ENCODE measurements around the gene SLC38A4.

DNA sequence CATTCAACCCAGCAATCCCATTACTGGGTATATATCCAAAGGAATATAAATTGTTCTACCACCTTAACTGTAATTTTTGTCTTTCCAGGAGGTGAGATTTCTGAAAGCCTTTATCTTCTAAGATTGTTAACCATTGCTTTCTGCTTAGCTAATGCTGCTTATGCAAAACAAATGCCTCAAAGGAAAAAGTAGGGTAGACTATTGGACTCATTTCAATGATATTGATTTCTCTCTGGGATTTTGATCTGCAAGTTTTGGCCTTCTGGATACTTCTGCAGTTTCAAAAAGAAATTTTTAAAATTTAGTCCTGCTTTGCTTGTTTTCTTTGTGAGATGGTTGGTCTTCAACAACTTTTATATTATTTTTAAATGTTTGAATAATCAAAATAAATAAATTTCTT lies 108.6 kb downstream of the SLC38A4 start:
- TF ChIP-seq, protein P1, sequence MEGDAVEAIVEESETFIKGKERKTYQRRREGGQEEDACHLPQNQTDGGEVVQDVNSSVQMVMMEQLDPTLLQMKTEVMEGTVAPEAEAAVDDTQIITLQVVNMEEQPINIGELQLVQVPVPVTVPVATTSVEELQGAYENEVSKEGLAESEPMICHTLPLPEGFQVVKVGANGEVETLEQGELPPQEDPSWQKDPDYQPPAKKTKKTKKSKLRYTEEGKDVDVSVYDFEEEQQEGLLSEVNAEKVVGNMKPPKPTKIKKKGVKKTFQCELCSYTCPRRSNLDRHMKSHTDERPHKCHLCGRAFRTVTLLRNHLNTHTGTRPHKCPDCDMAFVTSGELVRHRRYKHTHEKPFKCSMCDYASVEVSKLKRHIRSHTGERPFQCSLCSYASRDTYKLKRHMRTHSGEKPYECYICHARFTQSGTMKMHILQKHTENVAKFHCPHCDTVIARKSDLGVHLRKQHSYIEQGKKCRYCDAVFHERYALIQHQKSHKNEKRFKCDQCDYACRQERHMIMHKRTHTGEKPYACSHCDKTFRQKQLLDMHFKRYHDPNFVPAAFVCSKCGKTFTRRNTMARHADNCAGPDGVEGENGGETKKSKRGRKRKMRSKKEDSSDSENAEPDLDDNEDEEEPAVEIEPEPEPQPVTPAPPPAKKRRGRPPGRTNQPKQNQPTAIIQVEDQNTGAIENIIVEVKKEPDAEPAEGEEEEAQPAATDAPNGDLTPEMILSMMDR (conservative IDR thresholded peaks at IDR 0.05 in 1 of 2, IDR thresholded peaks at IDR 0.05 in 1 of 2; ENCODE audit: low read depth in 1 of 2, low read length in 2 of 2), result no peak
- no peak for TF ChIP-seq EZH2 (IDR thresholded peaks at IDR 0.05; ENCODE audit: low read length, missing control alignments)
